ENCODE data around the gene KHDRBS1.
"Not testable (repeated sequence)": the region's sequence is repeated elsewhere in the genome, so short reads cannot be mapped to it uniquely, and the experiment has no call there.

The KHDRBS1 gene

GRCh38 chr1:32014199-32014947 is 705 bp downstream of the KHDRBS1 start:
- peak; percentile 47 to 58 for DNase-seq

- DNase-seq: no peak
Observed at GRCh38 chr1:32014948-32015273, 1.2 kb downstream of the KHDRBS1 start.

GRCh38 chr1:32020339-32020738 is 6.7 kb downstream of the KHDRBS1 start:
- DNase-seq: peak; percentile 36 to 41

GRCh38 chr1:32021574-32022018 is 7.9 kb downstream of the KHDRBS1 start:
- not testable (repeated sequence) for DNase-seq

- DNase-seq: no peak
Observed at GRCh38 chr1:32023351-32023750, 9.7 kb downstream of the KHDRBS1 start.

- DNase-seq: no peak
Observed at GRCh38 chr1:32025515-32025914, 11.8 kb downstream of the KHDRBS1 start.

GRCh38 chr1:32028746-32029145 is 15.1 kb downstream of the KHDRBS1 start:
- DNase-seq: no peak

GRCh38 chr1:32031578-32032274 is 18.1 kb downstream of the KHDRBS1 start:
- no peak for DNase-seq

GRCh38 chr1:32032275-32032615 is 18.6 kb downstream of the KHDRBS1 start:
- DNase-seq: no peak

GRCh38 chr1:32035119-32035518 is 21.5 kb downstream of the KHDRBS1 start:
- DNase-seq: no peak

- DNase-seq: no peak
Observed at GRCh38 chr1:32040711-32041110, 27.0 kb downstream of the KHDRBS1 start.

GRCh38 chr1:32042330-32042729 is 28.7 kb downstream of the KHDRBS1 start:
- DNase-seq: no peak

GRCh38 chr1:32044234-32044633 is 30.6 kb downstream of the KHDRBS1 start:
- no peak for DNase-seq

- DNase-seq: peak; percentile 75 to 80
Observed at GRCh38 chr1:32045772-32046171, 32.1 kb downstream of the KHDRBS1 start.

- no peak for DNase-seq
Observed at GRCh38 chr1:32047701-32048100, 34.0 kb downstream of the KHDRBS1 start.

GRCh38 chr1:32048440-32048839 is 34.8 kb downstream of the KHDRBS1 start:
- DNase-seq: no peak

GRCh38 chr1:32051706-32052105 is 38.0 kb downstream of the KHDRBS1 start:
- DNase-seq: no peak

GRCh38 chr1:32052887-32053286 is 39.2 kb downstream of the KHDRBS1 start:
- no peak for DNase-seq

- DNase-seq: no peak
Observed at GRCh38 chr1:32055416-32055815, 41.7 kb downstream of the KHDRBS1 start.

- DNase-seq: no peak
Observed at GRCh38 chr1:32056598-32056997, 42.9 kb downstream of the KHDRBS1 start.

- DNase-seq: no peak
Observed at GRCh38 chr1:32060914-32061313, 47.2 kb downstream of the KHDRBS1 start.

- no peak for DNase-seq
Observed at GRCh38 chr1:32062867-32063230, 49.2 kb downstream of the KHDRBS1 start.

GRCh38 chr1:32063261-32063681 is 49.6 kb downstream of the KHDRBS1 start:
- DNase-seq: peak; percentile 20 to 56

GRCh38 chr1:32065613-32066488 is 52.2 kb downstream of the KHDRBS1 start:
- not testable (repeated sequence) for DNase-seq

Data from inflammatory macrophage treated with lipopolysaccharide for 1 hour (primary cell).